H1 (cell line): ENCODE data around the gene EFCAB8. TPM values are rescaled to one million over a fixed set of nuclear protein-coding genes. Genes with fewer than 3 reads are reported as not detected.

Source experiments
- CTCF ChIA-PET: fragments of 300-600 bp; sonication (Branson Sonifier 250); formaldehyde crosslinking; loops from one replicate; lab custom pipeline; 2021; ENCODE audit not compliant: partially characterized antibody; lab: Charles Lee
- POLR2A ChIA-PET: fragments of 300-600 bp; sonication (Branson Sonifier 250); formaldehyde crosslinking; loops from one replicate; lab custom pipeline; 2021; ENCODE audit warnings: inconsistent platforms; ENCODE audit not compliant: partially characterized antibody; lab: Charles Lee
- DNase-seq, 2 experiments: peaks; one replicate each; pipeline versions ENCODE4 v3.0.0 to v3.0.0-alpha.2; 2010 to 2022; ENCODE audit warnings: low spot score in 2 of 2, low read depth in 1 of 2, mixed read lengths in 1 of 2
- FAIRE-seq: peaks from 2 replicates; lab custom pipeline; 2011; peaks lifted over from hg19 to GRCh38; lab: Jason Lieb, UNC
- H2AFZ ChIP-seq: 2 replicates; pipeline ENCODE4 v1.8.1; 2012; ENCODE audit warnings: low read length, inconsistent platforms
- H2AK5ac ChIP-seq: 2 replicates; pipeline ENCODE4 v1.6.1; 2013; ENCODE audit warnings: low read depth, low read length
- H2BK120ac ChIP-seq: replicated peaks from 2 replicates; pipeline ENCODE3; 2013; ENCODE audit warnings: low read depth, low read length, inconsistent platforms
- H2BK12ac ChIP-seq: 2 replicates; pipeline ENCODE4 v1.6.1; 2013; ENCODE audit warnings: low read depth, low read length
- H2BK15ac ChIP-seq: 2 replicates; pipeline ENCODE4 v1.6.1; 2013; ENCODE audit warnings: low read length
- H2BK20ac ChIP-seq: 2 replicates; pipeline ENCODE4 v1.6.1; 2013; ENCODE audit warnings: low read length
- H2BK5ac ChIP-seq: 2 replicates; pipeline ENCODE4 v1.6.1; 2013; ENCODE audit warnings: low read depth, low read length
- H3K14ac ChIP-seq: 2 replicates; pipeline ENCODE4 v1.6.1; 2013; ENCODE audit warnings: inconsistent platforms; ENCODE audit not compliant: insufficient read length
- H3K18ac ChIP-seq: 2 replicates; pipeline ENCODE4 v1.6.1; 2013; ENCODE audit warnings: low read length; ENCODE audit errors: extremely low read depth
- H3K23ac ChIP-seq: 2 replicates; pipeline ENCODE4 v1.6.1; 2013; ENCODE audit warnings: inconsistent platforms; ENCODE audit not compliant: insufficient read length
- H3K23me2 ChIP-seq: 2 replicates; pipeline ENCODE4 v1.6.1; 2013; ENCODE audit warnings: low read depth, low read length
- H3K27ac ChIP-seq: 2 replicates; pipeline ENCODE4 v1.6.1; 2011; ENCODE audit warnings: low read depth, low read length, inconsistent platforms
- H3K27me3 ChIP-seq, 4 experiments: replicated peaks in 1 of 4; 1 replicate in 1 of 4; 2 replicates in 3 of 4; pipeline versions ENCODE4 v1.6.1 to v1.8.1; 2011 to 2013; ENCODE audit warnings: low read length in 3 of 4, mild to moderate bottlenecking in 3 of 4, inconsistent platforms in 2 of 4, mixed read lengths in 2 of 4, moderate library complexity in 1 of 4; ENCODE audit not compliant: control insufficient read depth in 3 of 4, insufficient read depth in 3 of 4; ENCODE audit errors: extremely low read depth in 1 of 4
- H3K36me3 ChIP-seq, 4 experiments: 2 replicates each; pipeline versions ENCODE4 v1.6.1 to v1.8.1; 2011 to 2013; ENCODE audit warnings: mild to moderate bottlenecking in 4 of 4, low read length in 3 of 4, moderate library complexity in 2 of 4, control low read depth in 1 of 4, inconsistent platforms in 1 of 4; ENCODE audit not compliant: insufficient read depth in 4 of 4, control insufficient read depth in 2 of 4
- H3K4ac ChIP-seq: replicated peaks from 2 replicates; pipeline ENCODE3; 2013; ENCODE audit warnings: low read length, low read depth, mixed read lengths, inconsistent platforms; ENCODE audit not compliant: insufficient read length
- H3K4me1 ChIP-seq, 4 experiments: replicated peaks in 1 of 4; 1 replicate in 1 of 4; 2 replicates in 3 of 4; pipeline versions ENCODE4 v1.6.1 to v1.8.1; 2011 to 2013; ENCODE audit warnings: low read length in 3 of 4, inconsistent platforms in 2 of 4, mixed read lengths in 1 of 4; ENCODE audit not compliant: insufficient read depth in 4 of 4, control insufficient read depth in 3 of 4
- H3K4me2 ChIP-seq, 2 experiments: 2 replicates each; pipeline versions ENCODE4 v1.6.1 to v1.8.1; 2011 to 2013; ENCODE audit warnings: low read depth in 2 of 2, low read length in 2 of 2, control low read depth in 1 of 2, inconsistent platforms in 1 of 2, mild to moderate bottlenecking in 1 of 2; ENCODE audit not compliant: insufficient read depth in 1 of 2
- H3K4me3 ChIP-seq, 4 experiments: fragments of 200-600, 300-600 bp in 1 of 4; sonication (generic), shearing (Covaris generic), sonication (Bioruptor Twin) in 1 of 4; 2 replicates each; pipeline versions ENCODE4 v1.5.1 to v1.8.1; 2011 to 2016; ENCODE audit warnings: low read length in 4 of 4, low read depth in 3 of 4, control low read depth in 2 of 4, inconsistent platforms in 2 of 4, mild to moderate bottlenecking in 2 of 4, mixed read lengths in 1 of 4, moderate library complexity in 1 of 4; ENCODE audit not compliant: insufficient read depth in 2 of 4; ENCODE audit errors: extremely low read depth in 1 of 4
- H3K56ac ChIP-seq: replicated peaks from 2 replicates; pipeline ENCODE3; 2013; ENCODE audit warnings: low read depth, mild to moderate bottlenecking, mixed read lengths, low read length, inconsistent platforms; ENCODE audit not compliant: insufficient read length
- H3K79me1 ChIP-seq: 2 replicates; pipeline ENCODE4 v1.6.1; 2013; ENCODE audit warnings: low read depth, low read length, control low read depth
- H3K79me2 ChIP-seq, 2 experiments: 2 replicates each; pipeline versions ENCODE4 v1.6.1 to v1.8.1; 2012 to 2013; ENCODE audit warnings: low read length in 2 of 2, mild to moderate bottlenecking in 2 of 2, inconsistent platforms in 1 of 2; ENCODE audit not compliant: insufficient read depth in 2 of 2, control insufficient read depth in 1 of 2
- H3K9ac ChIP-seq, 4 experiments: replicated peaks in 1 of 4; 1 replicate in 1 of 4; 2 replicates in 3 of 4; pipeline versions ENCODE4 v1.6.1 to v1.8.1; 2011 to 2013; ENCODE audit warnings: low read depth in 3 of 4, low read length in 3 of 4, control low read depth in 2 of 4, mild to moderate bottlenecking in 2 of 4, moderate library complexity in 2 of 4, inconsistent platforms in 1 of 4; ENCODE audit errors: extremely low read depth in 1 of 4
- H3K9me3 ChIP-seq, 2 experiments: 2 replicates each; pipeline versions ENCODE4 v1.6.1 to v1.8.1; 2012 to 2013; ENCODE audit warnings: mild to moderate bottlenecking in 2 of 2, moderate library complexity in 2 of 2, control low read depth in 1 of 2, inconsistent platforms in 1 of 2, low read depth in 1 of 2, low read length in 1 of 2, mixed read lengths in 1 of 2; ENCODE audit not compliant: insufficient read depth in 2 of 2
- H4K20me1 ChIP-seq, 2 experiments: replicated peaks in 1 of 2; 2 replicates each; pipeline versions ENCODE3 to v1.8.1; 2011 to 2013; ENCODE audit warnings: inconsistent platforms in 2 of 2, low read length in 2 of 2, mild to moderate bottlenecking in 1 of 2; ENCODE audit not compliant: insufficient read depth in 2 of 2, control insufficient read depth in 1 of 2
- H4K5ac ChIP-seq: 2 replicates; pipeline ENCODE4 v1.6.1; 2013; ENCODE audit warnings: low read length, low read depth, mixed read lengths, inconsistent platforms; ENCODE audit not compliant: insufficient read length
- H4K8ac ChIP-seq: 2 replicates; pipeline ENCODE4 v1.8.0; 2013; ENCODE audit warnings: mild to moderate bottlenecking, moderate library complexity, low read length, inconsistent platforms; ENCODE audit not compliant: insufficient read depth; ENCODE audit errors: extremely low read depth
- H4K91ac ChIP-seq: replicated peaks from 2 replicates; pipeline ENCODE3; 2013; ENCODE audit warnings: low read length, mixed read lengths, inconsistent platforms; ENCODE audit not compliant: insufficient read length
- EZH2 ChIP-seq: fragments of 200-600 bp; sonication (generic); IDR thresholded peaks from 2 replicates; pipeline ENCODE4 v1.7.1; 2012; ENCODE audit warnings: low read depth, mild to moderate bottlenecking, moderate library complexity, low read length, inconsistent platforms; ENCODE audit not compliant: severe bottlenecking
- HDAC6 ChIP-seq: IDR thresholded peaks from one replicate; pipeline ENCODE4 v1.7.1; 2012; ENCODE audit warnings: low read depth, mild to moderate bottlenecking, inconsistent platforms, low read length, moderate library complexity
- SRF ChIP-seq: IDR thresholded peaks from 2 replicates; pipeline ENCODE4 v1.6.1; 2011; ENCODE audit warnings: mild to moderate bottlenecking, low read depth, low read length, moderate library complexity
- TAF1 ChIP-seq: IDR thresholded peaks from 2 replicates; pipeline ENCODE4 v1.6.1; 2011; ENCODE audit warnings: mild to moderate bottlenecking, low read depth, low read length
- WGBS, 2 experiments: shearing (Covaris generic) in 1 of 2; methylation state at CpG; one replicate each; pipeline versions ENCODE4 v1.1.6 to v1.1.7; 2013 to 2015; ENCODE audit warnings: low lambda C conversion rate in 2 of 2, mixed read lengths in 2 of 2, inconsistent platforms in 1 of 2, low coverage in 1 of 2, missing lambda C conversion rate in 1 of 2; ENCODE audit not compliant: insufficient replicate concordance in 2 of 2, insufficient coverage in 1 of 2, insufficient read length in 1 of 2; ENCODE audit errors: extremely low coverage in 1 of 2, missing lambda C conversion rate in 1 of 2; 5-methylcytosine and 5-hydroxymethylcytosine counted together
- polyA plus RNA-seq, 7 experiments: library from polyadenylated mRNA; depleted of rRNA in 3 of 7; stranded (reverse) in 5 of 7; unstranded in 2 of 7; fragments of >200 nt in 5 of 7; fragments of 200-250 nt in 2 of 7; gene quantifications; 1 replicate in 5 of 7; 2 replicates in 1 of 7; 4 replicates in 1 of 7; pipeline versions ENCODE4 v1.2.1 to v1.2.3, GENCODE V29; 2011 to 2013; ENCODE audit warnings: missing spikeins in 2 of 7, mixed read lengths in 2 of 7
- total RNA-seq: library from RNA; stranded (reverse); fragmentation: NEBNext Ultra II Directional; extraction: Animal tissue kit (Norgen Biotek cat#: 25700); gene quantifications from 2 replicates; pipeline ENCODE4 v1.2.1, GENCODE V29; 2021

EFCAB8 gene
- total and polyA plus RNA-seq, 2 of the 8 experiments (the other 6 are each of a cell fraction or from before 2014, with no cell fraction given) = 0.06 to 0.20 TPM

GRCh38 chr20:32984196-32984595 lies 125.5 kb downstream of the EFCAB8 start:
- Histone ChIP-seq H3K4ac (no peak overlapping the region), H2BK5ac (no peak overlapping the region), H3K4me2 (no peak overlapping the region), H2BK120ac (no peak overlapping the region), H2AK5ac (0 out of 2 replicates have a peak overlapping the region, but pooled peaks have one; percentile 13), H3K4me3 (no peak overlapping the region), H3K79me1 (no peaks in the 10 kb centered on the region), H2BK12ac (no peak overlapping the region), H3K27me3 (no peaks in the 10 kb centered on the region), H2BK20ac (no peak overlapping the region), H4K5ac (no peak overlapping the region), H4K20me1 (no peaks in the 10 kb centered on the region), H3K4me1 (no peaks in the 10 kb centered on the region; a peak in 1 of 7 replicates), H3K79me2 (no peaks in the 10 kb centered on the region), H3K14ac (no peak overlapping the region), H3K23me2 (no peaks in the 10 kb centered on the region), H2BK15ac (no peak overlapping the region), H2AFZ (no peak overlapping the region), H3K36me3 (no peaks in the 10 kb centered on the region), H3K18ac (no peak overlapping the region), H4K8ac (no peak overlapping the region; the same call in 1 of the 2 replicates), H3K9ac (no peak overlapping the region), H3K27ac (no peak overlapping the region), H3K9me3 (no peaks in the 10 kb centered on the region), H3K23ac (no peak overlapping the region), H4K91ac (no peak overlapping the region), H3K56ac (no peak overlapping the region)
- CTCF ChIA-PET = interaction anchor here (1.0 to 5.4 kb wide), 6 partner anchors 11 to 317 kb away, joined by 3 to 53 read pairs (median 4); partner anchors contain the start of gene SUN5
- FAIRE-seq (no peak), DNase-seq (no peak)
- WGBS, 2 experiments = 79% methylated on average over 7 of the region's 7 CpGs; no CpG with 5 or more reads in 1 of the 2 experiments
- POLR2A ChIA-PET = interaction anchor here (0.7 kb wide), 1 partner anchor 21 kb away, joined by 3 read pairs; no protein-coding TSS in a partner anchor
- TF ChIP-seq EZH2 (no peak), HDAC6 (no peak), SRF (no peak), TAF1 (no peak)
